Skeletal muscle cell (primary cell): ENCODE data around the gene CFAP299.
"Not testable (repeated sequence)": the region's sequence is repeated elsewhere in the genome, so short reads cannot be mapped to it uniquely, and the experiment has no call there.

Source experiments
- DNase-seq: peaks from one replicate; pipeline ENCODE4 v3.0.0-alpha.2; 2010; ENCODE audit warnings: low read depth
- H3K4me3 ChIP-seq: 2 replicates; pipeline ENCODE4 v1.5.1; 2011; ENCODE audit warnings: low read depth, mild to moderate bottlenecking, control low read depth, low read length, moderate library complexity

CFAP299 gene

GRCh38 chr4:80431203-80431965, 95.9 kb downstream of the CFAP299 start:
- DNase-seq, result no peak
- no peak overlapping the region for H3K4me3 ChIP-seq

DNA sequence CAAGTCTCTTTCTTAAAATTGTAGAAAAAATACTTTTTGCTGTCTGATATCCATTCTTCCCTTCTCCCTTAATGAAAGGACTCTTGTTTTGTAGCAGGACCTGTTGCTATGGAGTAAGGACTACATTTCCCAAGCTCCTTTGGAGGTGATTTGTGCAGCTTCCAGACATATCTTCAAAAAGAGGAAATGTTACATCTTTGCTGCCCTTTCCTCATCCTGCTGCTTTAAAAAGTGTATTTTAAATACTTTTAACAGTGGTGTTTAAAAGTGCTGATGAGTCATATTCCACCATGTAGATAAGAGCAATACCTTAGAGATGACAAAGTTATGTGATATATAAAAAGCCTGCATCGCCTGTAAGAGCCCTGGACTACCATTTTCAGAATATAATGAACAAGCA, 98.7 kb downstream of the CFAP299 start:
- no peak for DNase-seq
- H3K4me3 ChIP-seq, result no peak overlapping the region

- H3K4me3 ChIP-seq, result no peak overlapping the region
- DNase-seq, result no peak
Measured at GRCh38 chr4:80438016-80438415, 102.5 kb downstream of the CFAP299 start.

GRCh38 chr4:80439294-80440061, 103.9 kb downstream of the CFAP299 start:
- not testable (repeated sequence) for DNase-seq, H3K4me3 ChIP-seq

- no peak for DNase-seq
- H3K4me3 ChIP-seq, result no peak overlapping the region
Measured at GRCh38 chr4:80446248-80446647, 110.7 kb downstream of the CFAP299 start.

- no peak overlapping the region for H3K4me3 ChIP-seq
- DNase-seq, result no peak
Measured at GRCh38 chr4:80446664-80447063, 111.1 kb downstream of the CFAP299 start.

DNA sequence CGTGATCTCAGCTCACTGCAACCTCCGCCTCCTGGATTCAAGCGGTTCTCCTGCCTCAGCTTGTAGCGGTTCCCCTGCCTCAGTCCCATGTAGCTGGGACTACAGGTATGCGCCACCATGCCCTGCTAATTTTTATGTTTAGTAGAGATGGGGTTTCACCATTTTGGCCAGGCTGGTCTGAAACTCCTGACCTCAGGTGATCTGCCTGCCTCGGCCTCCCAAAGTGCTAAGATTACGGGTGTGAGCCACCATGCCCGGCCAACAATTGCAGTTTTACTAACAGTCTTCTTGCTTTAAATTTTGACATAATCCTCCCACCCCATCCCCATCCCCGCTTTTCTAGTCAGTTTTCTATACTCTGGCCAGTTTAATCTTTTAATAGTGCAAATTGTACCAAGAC, 112.0 kb downstream of the CFAP299 start:
- H3K4me3 ChIP-seq, result no peak overlapping the region
- DNase-seq, result no peak

- H3K4me3 ChIP-seq, result no peak overlapping the region
Measured at GRCh38 chr4:80448056-80448455, 112.5 kb downstream of the CFAP299 start.

DNA sequence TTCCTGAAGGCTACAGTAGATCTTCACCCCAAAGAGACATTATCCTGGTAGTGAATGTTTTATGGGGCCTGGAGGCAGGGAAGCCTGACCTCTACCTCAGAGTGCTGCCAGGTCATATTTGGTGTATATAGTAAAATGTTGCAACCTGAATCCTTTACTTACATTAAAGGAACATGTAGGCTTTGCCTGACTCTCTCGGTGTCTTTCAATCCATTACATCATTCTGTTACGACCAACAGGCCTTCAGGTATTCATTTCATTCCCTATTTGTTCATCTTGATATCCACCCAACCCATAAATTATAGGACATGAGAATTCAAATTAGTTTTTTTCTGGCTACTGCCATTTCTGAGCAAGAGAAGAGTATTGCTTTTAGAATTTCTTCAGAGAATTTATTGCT, 116.5 kb downstream of the CFAP299 start:
- H3K4me3 ChIP-seq, result no peak overlapping the region
- no peak for DNase-seq

More at GRCh38 chr4:80448056-80448455, 112.5 kb downstream of the CFAP299 start:
- DNase-seq, result no peak

GRCh38 chr4:80452768-80453167, 117.2 kb downstream of the CFAP299 start:
- DNase-seq, result no peak
- no peak overlapping the region for H3K4me3 ChIP-seq

DNA sequence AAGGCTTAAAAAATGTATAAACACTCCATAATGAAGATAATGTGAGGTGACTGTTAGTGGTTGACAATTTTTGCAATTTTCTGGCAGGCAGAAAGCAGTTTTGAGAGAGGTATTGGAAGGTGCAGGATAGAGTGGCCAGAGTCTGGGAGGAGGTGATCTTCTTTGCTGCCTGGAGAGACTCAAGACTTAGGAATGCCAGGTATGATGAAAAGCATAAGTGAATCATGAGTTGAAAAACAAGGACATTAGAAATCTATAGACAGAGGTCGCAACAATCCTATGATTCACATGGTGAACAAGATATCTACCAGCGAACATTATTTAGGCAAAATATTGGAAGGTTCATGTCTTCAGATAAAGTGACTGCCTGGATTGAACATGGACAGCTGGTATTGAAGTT, 118.5 kb downstream of the CFAP299 start:
- DNase-seq, result no peak
- no peak overlapping the region for H3K4me3 ChIP-seq

GRCh38 chr4:80454556-80454955, 119.0 kb downstream of the CFAP299 start:
- no peak for DNase-seq

GRCh38 chr4:80459918-80460473, 124.5 kb downstream of the CFAP299 start:
- no peak for DNase-seq
- H3K4me3 ChIP-seq, result no peak overlapping the region

More at GRCh38 chr4:80454556-80454955, 119.0 kb downstream of the CFAP299 start:
- no peak overlapping the region for H3K4me3 ChIP-seq

GRCh38 chr4:80461412-80461811, 125.9 kb downstream of the CFAP299 start:
- no peak for DNase-seq
- no peak overlapping the region for H3K4me3 ChIP-seq

DNA sequence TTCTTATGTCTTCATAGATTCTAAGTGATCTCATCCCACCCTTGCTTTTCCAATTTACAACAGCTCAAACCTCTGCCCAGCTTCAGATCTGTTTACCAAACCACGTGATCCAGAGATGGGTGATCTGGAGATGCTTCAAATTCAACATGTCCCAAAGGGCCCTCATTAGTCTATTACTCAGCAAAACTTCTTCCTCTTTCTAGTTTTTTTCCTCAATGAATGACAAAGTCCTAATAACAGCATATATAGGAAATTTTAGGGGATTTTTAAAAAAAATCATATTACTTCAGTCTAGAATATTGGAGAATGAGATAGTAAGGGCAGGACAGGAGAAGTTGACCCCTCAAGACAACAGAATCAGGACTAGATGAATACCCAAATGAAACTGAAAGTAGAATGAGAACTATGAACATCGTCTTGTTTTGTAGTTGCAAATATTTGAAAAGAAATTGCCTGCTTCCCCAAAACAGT, 127.1 kb downstream of the CFAP299 start:
- no peak for DNase-seq
- no peak overlapping the region for H3K4me3 ChIP-seq

GRCh38 chr4:80463509-80463908, 128.0 kb downstream of the CFAP299 start:
- H3K4me3 ChIP-seq, result no peak overlapping the region
- DNase-seq, result no peak

DNA sequence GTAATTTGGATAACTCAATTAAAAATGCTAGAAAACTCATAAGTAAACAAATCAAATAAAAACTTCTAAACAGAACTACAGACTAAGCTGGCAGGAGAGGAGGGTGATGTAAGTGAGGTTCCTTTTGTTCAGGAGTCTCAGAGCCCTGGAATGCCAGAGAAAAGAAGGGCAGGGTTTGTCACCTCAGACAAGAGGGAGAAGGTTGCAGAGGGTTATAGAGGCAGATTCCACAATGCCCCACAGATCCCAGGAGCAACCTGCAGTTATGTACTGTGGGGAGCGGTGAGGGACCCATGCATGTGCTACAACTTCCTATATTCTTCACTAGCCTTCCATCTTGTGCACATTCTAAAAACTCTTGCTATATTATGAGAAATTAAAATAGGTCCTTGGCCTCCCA, 129.7 kb downstream of the CFAP299 start:
- DNase-seq, result no peak
- no peak overlapping the region for H3K4me3 ChIP-seq

GRCh38 chr4:80465736-80466135, 130.2 kb downstream of the CFAP299 start:
- H3K4me3 ChIP-seq, result no peak overlapping the region
- DNase-seq, result no peak

DNA sequence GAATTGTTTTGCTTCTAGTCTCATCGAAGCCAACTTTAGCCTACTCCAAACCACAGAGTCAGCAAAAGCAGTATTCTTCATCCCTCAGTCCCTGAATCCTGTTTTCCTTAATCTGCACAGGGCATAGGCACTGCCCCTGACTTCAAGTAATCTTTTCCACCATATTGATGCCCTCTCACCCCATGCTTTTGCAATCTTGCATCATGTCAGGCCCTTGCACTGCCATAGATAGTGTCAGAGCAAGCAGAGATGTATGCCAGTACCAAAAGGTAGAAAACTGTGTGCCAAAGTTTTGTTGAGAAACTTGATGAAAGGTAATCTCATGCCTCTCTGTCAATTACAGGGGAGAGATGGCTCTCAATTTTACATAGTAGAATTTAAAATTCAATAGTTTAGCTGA, 131.1 kb downstream of the CFAP299 start:
- no peak overlapping the region for H3K4me3 ChIP-seq

DNA sequence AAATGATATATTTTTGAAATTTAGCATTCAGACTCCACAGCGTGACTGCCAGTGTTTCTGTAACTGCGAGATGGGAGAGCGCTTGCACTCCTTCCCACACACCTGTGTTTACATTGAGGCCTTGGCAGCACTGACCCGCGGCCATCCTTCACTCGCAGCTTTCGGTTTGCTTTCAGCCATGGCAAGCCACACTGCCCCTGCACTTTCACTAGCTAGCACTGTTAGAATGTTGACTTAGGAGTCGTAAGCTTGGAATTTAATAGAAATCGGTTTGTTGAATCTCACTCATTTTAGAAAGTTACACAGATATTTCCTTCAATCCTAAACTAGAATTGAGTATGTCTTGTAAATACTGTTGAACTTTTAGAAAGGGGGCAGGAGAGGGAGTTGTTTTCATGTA, 136.2 kb downstream of the CFAP299 start:
- DNase-seq, result no peak
- peak overlapping the region; percentile 3 for H3K4me3 ChIP-seq

More for the DNA sequence above, 131.1 kb downstream of the CFAP299 start:
- no peak for DNase-seq
